ENCODE data around the gene AK3.
A peak's percentile ranks its signal among the peaks of the same experiment; 100 is the strongest.

The AK3 gene

DNA sequence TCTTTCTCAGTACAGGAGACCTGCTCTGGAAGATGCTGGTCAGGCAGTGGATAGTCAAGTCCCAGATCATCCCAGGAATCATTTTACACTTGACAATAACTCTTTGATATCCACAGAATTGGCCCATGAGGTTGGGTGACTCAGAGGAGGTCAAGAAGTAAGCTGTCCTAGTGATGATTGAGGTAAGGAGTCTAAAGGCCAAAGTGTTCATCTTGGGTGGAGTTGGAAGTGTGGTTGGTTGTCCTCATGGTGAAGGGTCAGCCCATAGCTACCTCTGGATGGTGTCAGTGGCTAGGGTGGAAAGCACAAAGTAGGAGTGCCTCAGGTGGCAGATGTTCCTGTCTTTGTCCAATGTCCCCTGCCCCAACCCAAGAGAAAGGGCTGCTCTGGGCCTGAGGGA lies 27.7 kb upstream of the AK3 start:
- H3K9me3 ChIP-seq: no peaks in the 10 kb centered on the region
- H3K27ac ChIP-seq: no peak overlapping the region
- no peaks in the 10 kb centered on the region for H3K27me3 ChIP-seq
- no peak overlapping the region for H3K4me3 ChIP-seq (ENCODE audit: low read depth in 1 of 2, low read length in 1 of 2)
- no peaks in the 10 kb centered on the region for H3K36me3 ChIP-seq
- TF ChIP-seq, protein P1, sequence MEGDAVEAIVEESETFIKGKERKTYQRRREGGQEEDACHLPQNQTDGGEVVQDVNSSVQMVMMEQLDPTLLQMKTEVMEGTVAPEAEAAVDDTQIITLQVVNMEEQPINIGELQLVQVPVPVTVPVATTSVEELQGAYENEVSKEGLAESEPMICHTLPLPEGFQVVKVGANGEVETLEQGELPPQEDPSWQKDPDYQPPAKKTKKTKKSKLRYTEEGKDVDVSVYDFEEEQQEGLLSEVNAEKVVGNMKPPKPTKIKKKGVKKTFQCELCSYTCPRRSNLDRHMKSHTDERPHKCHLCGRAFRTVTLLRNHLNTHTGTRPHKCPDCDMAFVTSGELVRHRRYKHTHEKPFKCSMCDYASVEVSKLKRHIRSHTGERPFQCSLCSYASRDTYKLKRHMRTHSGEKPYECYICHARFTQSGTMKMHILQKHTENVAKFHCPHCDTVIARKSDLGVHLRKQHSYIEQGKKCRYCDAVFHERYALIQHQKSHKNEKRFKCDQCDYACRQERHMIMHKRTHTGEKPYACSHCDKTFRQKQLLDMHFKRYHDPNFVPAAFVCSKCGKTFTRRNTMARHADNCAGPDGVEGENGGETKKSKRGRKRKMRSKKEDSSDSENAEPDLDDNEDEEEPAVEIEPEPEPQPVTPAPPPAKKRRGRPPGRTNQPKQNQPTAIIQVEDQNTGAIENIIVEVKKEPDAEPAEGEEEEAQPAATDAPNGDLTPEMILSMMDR (IDR thresholded peaks at IDR 0.05): no peak
- H3K4me1 ChIP-seq (ENCODE audit: control insufficient read depth in 1 of 2, insufficient read depth in 1 of 2, low read depth in 1 of 2, low read length in 1 of 2): peaks cover 7% of the 10 kb centered on the region in 2 experiments

DNA sequence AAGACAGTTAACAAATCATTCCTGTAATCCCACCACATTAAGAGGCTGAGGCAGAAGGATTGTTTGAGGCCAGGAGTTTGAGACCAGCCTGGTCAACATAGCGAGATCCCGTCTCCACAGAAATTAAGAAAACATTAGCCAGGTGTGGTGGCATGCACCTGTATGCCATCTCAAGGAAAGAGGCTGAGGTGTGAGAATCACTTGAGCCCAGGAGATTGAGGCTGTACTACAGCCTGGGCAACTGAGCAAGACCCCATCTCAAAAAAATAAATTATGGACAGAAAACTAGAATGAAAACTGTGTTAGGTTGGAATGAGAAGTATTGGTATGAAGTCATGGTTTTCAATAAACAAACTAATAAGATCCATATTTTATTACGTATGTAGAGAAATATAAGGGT lies 23.0 kb upstream of the AK3 start:
- H3K36me3 ChIP-seq: no peaks in the 10 kb centered on the region
- no peaks in the 10 kb centered on the region for H3K9me3 ChIP-seq
- H3K4me3 ChIP-seq (ENCODE audit: low read depth in 1 of 2, low read length in 1 of 2): peak overlapping the region in 1 of 2 experiments; percentile 61
- TF ChIP-seq, protein P1 (IDR thresholded peaks at IDR 0.05): no peak
- peak overlapping the region; percentile 91 for H3K27ac ChIP-seq
- H3K27me3 ChIP-seq: no peaks in the 10 kb centered on the region
- H3K4me1 ChIP-seq (ENCODE audit: control insufficient read depth in 1 of 2, insufficient read depth in 1 of 2, low read depth in 1 of 2, low read length in 1 of 2): peaks cover 53 to 54% of the 10 kb centered on the region in 2 experiments

DNA sequence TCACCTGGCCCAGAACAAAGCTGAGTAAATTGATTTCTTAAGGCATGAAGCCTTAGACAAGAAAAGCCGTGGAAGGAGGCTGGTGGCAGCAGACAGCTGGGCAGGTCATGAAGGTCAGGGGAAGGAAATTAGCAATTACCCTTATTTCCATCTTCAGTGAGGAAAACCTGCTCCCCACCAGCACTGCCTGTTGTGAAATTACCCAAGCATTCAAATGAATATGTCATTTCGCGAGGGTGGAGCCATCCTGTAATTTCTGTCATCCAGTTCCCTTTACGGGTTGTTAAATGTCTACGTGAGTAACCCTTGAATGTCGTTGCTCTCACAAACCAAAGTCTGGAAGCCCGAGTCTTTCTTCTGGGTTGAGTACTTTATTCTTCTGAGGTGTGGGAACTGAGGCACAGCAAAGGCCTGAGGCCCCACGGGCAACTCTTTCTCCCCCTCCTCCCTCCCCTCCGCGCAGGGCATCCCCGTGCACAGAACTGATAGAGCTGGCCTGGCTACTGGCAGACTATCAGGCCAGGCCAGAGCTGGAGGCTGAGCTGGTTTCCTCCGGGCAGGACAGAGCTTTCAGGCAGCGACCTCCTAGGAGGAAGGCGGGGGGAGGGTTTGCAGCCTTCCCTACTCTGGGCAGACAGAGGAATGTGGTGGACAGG lies 22.0 kb upstream of the AK3 start:
- Histone ChIP-seq H3K4me3 (ENCODE audit: low read depth in 1 of 2, low read length in 1 of 2) (peak overlapping the region; percentile 60 to 61), H3K9me3 (no peaks in the 10 kb centered on the region), H3K27ac (peak overlapping the region; percentile 91), H3K27me3 (no peaks in the 10 kb centered on the region), H3K4me1 (ENCODE audit: control insufficient read depth in 1 of 2, insufficient read depth in 1 of 2, low read depth in 1 of 2, low read length in 1 of 2) (peaks cover 54 to 55% of the 10 kb centered on the region in 2 experiments), H3K36me3 (no peaks in the 10 kb centered on the region)
- TF ChIP-seq, protein P1 (IDR thresholded peaks at IDR 0.05): peak; percentile 37

DNA sequence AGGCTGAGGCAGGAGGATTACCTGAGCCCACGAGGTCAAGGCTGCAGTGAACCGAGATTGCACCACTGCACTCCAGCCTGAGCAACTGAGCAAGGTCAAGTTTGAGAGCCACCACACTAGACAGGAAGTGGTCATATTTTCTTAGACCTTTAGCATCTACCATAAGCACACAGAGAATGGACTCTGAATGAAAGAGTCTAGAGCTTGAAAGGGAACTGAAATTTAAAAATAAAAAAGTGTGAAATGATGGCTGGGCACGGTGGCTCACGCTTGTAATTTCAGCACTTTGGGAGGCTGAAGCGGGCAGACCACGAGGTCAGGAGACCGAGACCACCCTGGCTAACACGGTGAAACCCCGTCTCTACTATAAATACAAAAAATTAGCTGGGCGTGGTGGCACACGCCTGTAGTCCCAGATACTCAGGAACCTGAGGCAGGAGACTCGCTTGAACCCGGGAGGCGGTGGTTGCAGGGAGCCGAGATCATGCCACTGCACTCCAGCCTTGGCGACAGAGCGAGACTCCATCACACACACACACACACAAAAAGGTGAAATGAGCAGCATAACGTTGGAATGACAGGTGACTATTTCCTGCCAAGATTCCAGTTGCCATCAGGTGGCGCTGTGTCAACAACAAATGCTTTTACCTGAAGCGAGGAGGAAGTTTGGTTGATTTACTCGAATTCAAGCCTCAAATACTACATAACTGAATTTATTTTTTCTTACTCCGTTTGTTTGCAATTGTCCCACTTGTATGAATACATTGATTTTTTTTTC lies 21.3 kb upstream of the AK3 start:
- Histone ChIP-seq H3K9me3 (no peaks in the 10 kb centered on the region), H3K4me1 (ENCODE audit: control insufficient read depth in 1 of 2, insufficient read depth in 1 of 2, low read depth in 1 of 2, low read length in 1 of 2) (peaks cover 54 to 55% of the 10 kb centered on the region in 2 experiments), H3K27me3 (no peaks in the 10 kb centered on the region), H3K27ac (peak overlapping the region; percentile 91), H3K4me3 (ENCODE audit: low read depth in 1 of 2, low read length in 1 of 2) (peak overlapping the region; percentile 60 to 61), H3K36me3 (no peaks in the 10 kb centered on the region)
- TF ChIP-seq, protein P1 (IDR thresholded peaks at IDR 0.05): peak; percentile 83

DNA sequence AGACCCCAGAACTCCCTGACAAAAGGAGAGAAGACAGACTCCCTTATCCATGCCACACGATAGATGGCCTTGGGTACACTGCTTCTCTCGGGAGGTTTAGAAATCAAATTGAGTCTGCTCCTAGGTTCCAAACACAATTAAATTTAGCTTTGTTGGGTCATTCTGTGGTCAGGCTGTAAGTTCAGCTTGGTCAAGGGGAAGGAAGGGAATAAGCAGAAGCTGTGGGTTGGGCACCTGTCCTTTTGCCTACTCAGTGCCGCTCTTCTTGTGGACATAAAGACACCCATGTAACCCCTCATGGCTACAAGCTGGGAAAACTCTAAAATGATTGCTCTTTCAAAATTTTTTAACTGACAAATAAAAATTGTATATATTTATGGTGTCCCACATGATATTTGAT lies 19.1 kb upstream of the AK3 start:
- no peaks in the 10 kb centered on the region for H3K9me3 ChIP-seq
- H3K4me3 ChIP-seq (ENCODE audit: low read depth in 1 of 2, low read length in 1 of 2): peak overlapping the region; percentile 41 to 59
- H3K36me3 ChIP-seq: no peaks in the 10 kb centered on the region
- no peaks in the 10 kb centered on the region for H3K27me3 ChIP-seq
- peaks cover 56 to 58% of the 10 kb centered on the region in 2 experiments for H3K4me1 ChIP-seq (ENCODE audit: control insufficient read depth in 1 of 2, insufficient read depth in 1 of 2, low read depth in 1 of 2, low read length in 1 of 2)
- TF ChIP-seq, protein P1 (IDR thresholded peaks at IDR 0.05): peak; percentile 14
- peak overlapping the region; percentile 91 for H3K27ac ChIP-seq
